SK-N-SH (cell line): ENCODE results near the gene ZNF236. TPM values are rescaled to one million over a fixed set of nuclear protein-coding genes. Genes with fewer than 3 reads are reported as not detected.

Source experiments
- CTCF ChIA-PET: fragments of 300-600, 350-600 bp; formaldehyde crosslinking; extraction: SDS; loops from one replicate; lab custom pipeline; 2021; lab: Yijun Ruan, JAX
- POLR2A ChIA-PET: fragments of 350-600 bp; sonication (Branson Sonifier 250); formaldehyde crosslinking; extraction: SDS; loops from one replicate; lab custom pipeline; 2020; ENCODE audit warnings: antibody characterized with exemption, inconsistent platforms; lab: Yijun Ruan, JAX
- DNase-seq: peaks from one replicate; pipeline ENCODE4 v3.0.0; 2012
- H2AFZ ChIP-seq: fragments of 200-600 bp; sonication (generic); 2 replicates; pipeline ENCODE4 v1.8.1; 2016; ENCODE audit warnings: antibody characterized with exemption, mild to moderate bottlenecking, low read depth
- H3F3A ChIP-seq: fragments of 200-600 bp; sonication (generic); replicated peaks from 2 replicates; pipeline ENCODE3; 2016; ENCODE audit warnings: antibody characterized with exemption, mild to moderate bottlenecking; ENCODE audit not compliant: insufficient read depth
- H3K27ac ChIP-seq, 2 experiments: fragments of 200-500 bp in 1 of 2; fragments of 200-600 bp in 1 of 2; sonication (Bioruptor generic) in 1 of 2; sonication (generic), shearing (Covaris generic) in 1 of 2; 2 replicates each; pipeline versions ENCODE4 v1.5.1 to v1.6.1; 2014 to 2016; ENCODE audit warnings: low read depth in 2 of 2, inconsistent platforms in 1 of 2, low read length in 1 of 2, mild to moderate bottlenecking in 1 of 2, mixed read lengths in 1 of 2
- H3K27me3 ChIP-seq: fragments of 200-600 bp; sonication (generic), shearing (Covaris generic); 2 replicates; pipeline ENCODE4 v1.6.1; 2016; ENCODE audit warnings: mixed run types; ENCODE audit not compliant: insufficient read depth
- H3K36me3 ChIP-seq, 2 experiments: fragments of 200-500 bp in 1 of 2; fragments of 200-600 bp in 1 of 2; sonication (Bioruptor generic) in 1 of 2; sonication (generic) in 1 of 2; replicated peaks in 1 of 2; 2 replicates each; pipeline versions ENCODE3 to v1.5.1; 2014 to 2016; ENCODE audit warnings: low read length in 1 of 2, mild to moderate bottlenecking in 1 of 2; ENCODE audit not compliant: insufficient read depth in 2 of 2, control insufficient read depth in 1 of 2
- H3K4me1 ChIP-seq, 2 experiments: fragments of 200-500 bp in 1 of 2; fragments of 200-600 bp in 1 of 2; sonication (Bioruptor generic) in 1 of 2; sonication (generic), shearing (Covaris generic) in 1 of 2; 2 replicates each; pipeline versions ENCODE4 v1.5.1 to v1.6.1; 2014 to 2016; ENCODE audit warnings: low read depth in 1 of 2, low read length in 1 of 2, mixed run types in 1 of 2; ENCODE audit not compliant: insufficient read depth in 2 of 2, control insufficient read depth in 1 of 2
- H3K4me2 ChIP-seq: fragments of 200-600 bp; sonication (generic), shearing (Covaris generic); 2 replicates; pipeline ENCODE4 v1.6.1; 2017; ENCODE audit warnings: mixed run types
- H3K4me3 ChIP-seq, 2 experiments: fragments of 200-500 bp in 1 of 2; fragments of 200-600 bp in 1 of 2; sonication (Bioruptor generic) in 1 of 2; sonication (generic), shearing (Covaris generic) in 1 of 2; 2 replicates each; pipeline versions ENCODE4 v1.5.1 to v1.8.1; 2014 to 2016; ENCODE audit warnings: low read depth in 2 of 2, inconsistent platforms in 1 of 2, low read length in 1 of 2, mild to moderate bottlenecking in 1 of 2, mixed read lengths in 1 of 2, moderate library complexity in 1 of 2
- H3K79me2 ChIP-seq: fragments of 200-600 bp; sonication (generic); 2 replicates; pipeline ENCODE4 v1.8.1; 2017; ENCODE audit warnings: mild to moderate bottlenecking; ENCODE audit not compliant: insufficient read depth
- H3K9ac ChIP-seq: fragments of 200-600 bp; sonication (generic); 2 replicates; pipeline ENCODE4 v1.6.1; 2017; ENCODE audit warnings: mixed run types
- H3K9me2 ChIP-seq: fragments of 200-600 bp; sonication (generic); 2 replicates; pipeline ENCODE4 v1.6.1; 2017; ENCODE audit warnings: mixed run types
- H3K9me3 ChIP-seq: fragments of 200-600 bp; sonication (generic); 2 replicates; pipeline ENCODE4 v1.6.1; 2017; ENCODE audit warnings: mixed run types, mild to moderate bottlenecking, moderate library complexity
- H4K20me1 ChIP-seq: fragments of 200-600 bp; sonication (generic); 2 replicates; pipeline ENCODE4 v1.6.1; 2017; ENCODE audit warnings: mild to moderate bottlenecking, mixed run types; ENCODE audit not compliant: insufficient read depth
- CHD2 ChIP-seq: fragments of 150-350 bp; IDR thresholded peaks from 2 replicates; pipeline ENCODE4 v1.6.1; 2018; ENCODE audit warnings: low read length; ENCODE audit not compliant: partially characterized antibody
- ELF1 ChIP-seq: IDR thresholded peaks from 2 replicates; pipeline ENCODE4 v1.4.0; 2012
- EZH2phosphoT487 ChIP-seq: fragments of 200-600 bp; sonication (generic); IDR thresholded peaks from 2 replicates; pipeline ENCODE4 v1.6.1; 2017; ENCODE audit warnings: low read depth, mixed run types, mild to moderate bottlenecking, antibody characterized with exemption, moderate library complexity, borderline replicate concordance
- FOSL2 ChIP-seq: IDR thresholded peaks from 2 replicates; pipeline ENCODE4 v1.4.0; 2012; ENCODE audit warnings: low read depth, mild to moderate bottlenecking, moderate library complexity, borderline replicate concordance
- FOXJ3 ChIP-seq: sonication (generic); formaldehyde crosslinking; IDR thresholded peaks from 2 replicates; pipeline ENCODE4 v1.5.1; 2020; ENCODE audit warnings: mild to moderate bottlenecking, missing genetic modification reagents
- MEF2A ChIP-seq: IDR thresholded peaks from 2 replicates; pipeline ENCODE4 v1.4.0; 2012; ENCODE audit warnings: low read depth, borderline replicate concordance
- RCOR1 ChIP-seq: fragments of 150-350 bp; IDR thresholded peaks from 2 replicates; pipeline ENCODE4 v1.6.1; 2017; ENCODE audit warnings: antibody characterized with exemption, low read length
- RFX5 ChIP-seq: IDR thresholded peaks from 2 replicates; pipeline ENCODE4 v1.6.1; 2012; ENCODE audit warnings: mild to moderate bottlenecking, improper control_type of control experiment, low read length
- SIN3A ChIP-seq: IDR thresholded peaks from 2 replicates; pipeline ENCODE4 v1.6.1; 2012; ENCODE audit warnings: low read depth, mild to moderate bottlenecking, low read length, moderate library complexity, borderline replicate concordance
- TAF1 ChIP-seq: IDR thresholded peaks from 2 replicates; pipeline ENCODE4 v1.6.1; 2012; ENCODE audit warnings: low read depth, mild to moderate bottlenecking, low read length, moderate library complexity, borderline replicate concordance
- TCF12 ChIP-seq: IDR thresholded peaks from 2 replicates; pipeline ENCODE4 v1.4.0; 2012
- TEAD4 ChIP-seq: IDR thresholded peaks from 2 replicates; pipeline ENCODE4 v1.4.0; 2012; ENCODE audit warnings: mild to moderate bottlenecking, borderline replicate concordance; ENCODE audit not compliant: insufficient read depth
- YY1 ChIP-seq: IDR thresholded peaks from 2 replicates; pipeline ENCODE4 v1.4.0; 2012; ENCODE audit warnings: low read depth, mild to moderate bottlenecking
- WGBS: methylation state at CpG from one replicate; pipeline ENCODE4 v1.1.6; 2017; ENCODE audit warnings: low lambda C conversion rate; 5-methylcytosine and 5-hydroxymethylcytosine counted together
- polyA plus RNA-seq, 3 experiments: library from polyadenylated mRNA; depleted of rRNA; stranded (reverse); fragments of >200 nt; gene quantifications; 2 replicates each; pipeline ENCODE4 v1.2.3, GENCODE V29; 2012
- TF ChIP-seq, protein P1 (sequence below): IDR thresholded peaks from 2 replicates; pipeline ENCODE4 v1.4.0; 2012; ENCODE audit warnings: low read depth, borderline replicate concordance
- TF ChIP-seq, protein P2 (sequence below): IDR thresholded peaks from 2 replicates; pipeline ENCODE4 v1.4.0; 2012; ENCODE audit warnings: low read depth, borderline replicate concordance
- TF ChIP-seq, protein P3 (sequence below): IDR thresholded peaks from 2 replicates; pipeline ENCODE4; 2012
- TF ChIP-seq, protein P4 (sequence below): fragments of 200-600 bp; sonication (generic); IDR thresholded peaks from 2 replicates; pipeline ENCODE4 v1.6.1; 2017; ENCODE audit warnings: antibody characterized with exemption, mild to moderate bottlenecking, moderate library complexity
- TF ChIP-seq, protein P5 (sequence below): IDR thresholded peaks from 2 replicates; pipeline ENCODE4 v1.6.1; 2012; ENCODE audit warnings: mild to moderate bottlenecking, low read depth, low read length, moderate library complexity

ZNF236 gene
- polyA plus RNA-seq, 1 of the 3 experiments (the other 2 are of a cell fraction), result 4.2 TPM

DNA sequence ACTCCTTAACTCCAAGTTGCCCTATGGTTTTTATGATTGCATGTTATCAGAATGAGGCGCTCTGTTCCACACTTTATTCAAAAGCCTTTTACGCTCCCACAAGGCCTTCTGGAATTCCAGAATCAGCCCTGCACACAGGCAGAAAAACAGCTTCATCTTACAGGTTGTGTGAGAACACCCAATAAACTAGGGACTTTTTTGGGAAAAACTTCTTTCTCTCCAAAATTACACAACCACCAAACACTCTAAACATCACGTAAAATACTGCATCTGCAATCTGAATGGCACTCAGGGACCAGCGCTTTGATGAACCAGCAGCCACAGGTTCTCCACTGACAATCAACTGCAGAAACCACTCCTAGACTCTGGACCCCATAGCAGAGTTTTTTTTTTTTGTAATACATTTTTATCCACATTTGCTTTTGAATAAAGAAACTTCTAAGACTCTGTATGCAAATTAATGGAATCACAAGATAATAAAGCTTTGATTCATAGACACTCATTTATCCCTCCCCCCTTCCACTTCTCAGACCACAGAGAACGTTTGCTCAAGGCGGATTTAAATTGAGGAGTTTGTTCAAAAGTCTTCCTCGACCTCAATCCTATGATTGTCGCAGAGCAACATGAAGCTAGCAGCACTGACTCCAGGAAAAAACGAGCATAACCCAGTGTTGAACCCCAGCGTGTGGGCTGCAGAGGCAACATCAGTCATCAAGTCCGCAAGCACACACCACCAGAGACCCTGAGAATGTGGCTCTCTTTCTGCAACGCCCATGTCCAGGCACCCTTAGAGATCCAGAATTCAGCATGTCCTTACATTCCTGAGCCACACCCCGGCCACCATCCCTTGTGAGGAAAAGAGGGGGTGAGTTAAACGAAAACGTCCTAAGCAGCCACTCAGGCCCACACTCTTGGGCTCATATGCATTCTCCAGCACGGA, 193.7 kb downstream of the ZNF236 start:
- H3K27me3 ChIP-seq, result no peaks in the 10 kb centered on the region
- H3K4me3 ChIP-seq, result no peak overlapping the region
- no peak overlapping the region for H2AFZ ChIP-seq
- POLR2A ChIA-PET, result no interaction called here
- no peaks in the 10 kb centered on the region for H3K9me2 ChIP-seq
- no peak overlapping the region for H3K4me2 ChIP-seq
- no peaks in the 10 kb centered on the region for H3F3A ChIP-seq
- no peaks in the 10 kb centered on the region for H3K79me2 ChIP-seq
- H3K36me3 ChIP-seq, result no peaks in the 10 kb centered on the region
- no peaks in the 10 kb centered on the region for H3K9me3 ChIP-seq
- H3K9ac ChIP-seq, result no peak overlapping the region
- WGBS, result 81% methylated on average over 15 of the region's 16 CpGs
- CTCF ChIA-PET, result interaction anchor here (1.1 to 3.2 kb wide), 2 partner anchors 15 to 33 kb away, joined by 3 to 20 read pairs; no protein-coding TSS in a partner anchor
- no peak for DNase-seq
- no peak overlapping the region for H3K27ac ChIP-seq
- H4K20me1 ChIP-seq, result no peaks in the 10 kb centered on the region
- no peak for TF ChIP-seq FOSL2
- TF ChIP-seq SIN3A, result no peak
- TF ChIP-seq, protein P1, sequence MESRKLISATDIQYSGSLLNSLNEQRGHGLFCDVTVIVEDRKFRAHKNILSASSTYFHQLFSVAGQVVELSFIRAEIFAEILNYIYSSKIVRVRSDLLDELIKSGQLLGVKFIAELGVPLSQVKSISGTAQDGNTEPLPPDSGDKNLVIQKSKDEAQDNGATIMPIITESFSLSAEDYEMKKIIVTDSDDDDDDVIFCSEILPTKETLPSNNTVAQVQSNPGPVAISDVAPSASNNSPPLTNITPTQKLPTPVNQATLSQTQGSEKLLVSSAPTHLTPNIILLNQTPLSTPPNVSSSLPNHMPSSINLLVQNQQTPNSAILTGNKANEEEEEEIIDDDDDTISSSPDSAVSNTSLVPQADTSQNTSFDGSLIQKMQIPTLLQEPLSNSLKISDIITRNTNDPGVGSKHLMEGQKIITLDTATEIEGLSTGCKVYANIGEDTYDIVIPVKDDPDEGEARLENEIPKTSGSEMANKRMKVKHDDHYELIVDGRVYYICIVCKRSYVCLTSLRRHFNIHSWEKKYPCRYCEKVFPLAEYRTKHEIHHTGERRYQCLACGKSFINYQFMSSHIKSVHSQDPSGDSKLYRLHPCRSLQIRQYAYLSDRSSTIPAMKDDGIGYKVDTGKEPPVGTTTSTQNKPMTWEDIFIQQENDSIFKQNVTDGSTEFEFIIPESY, result no peak
- no peak for TF ChIP-seq TAF1
- TF ChIP-seq, protein P2, sequence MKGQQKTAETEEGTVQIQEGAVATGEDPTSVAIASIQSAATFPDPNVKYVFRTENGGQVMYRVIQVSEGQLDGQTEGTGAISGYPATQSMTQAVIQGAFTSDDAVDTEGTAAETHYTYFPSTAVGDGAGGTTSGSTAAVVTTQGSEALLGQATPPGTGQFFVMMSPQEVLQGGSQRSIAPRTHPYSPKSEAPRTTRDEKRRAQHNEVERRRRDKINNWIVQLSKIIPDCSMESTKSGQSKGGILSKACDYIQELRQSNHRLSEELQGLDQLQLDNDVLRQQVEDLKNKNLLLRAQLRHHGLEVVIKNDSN, result no peak
- TF ChIP-seq, protein P3, sequence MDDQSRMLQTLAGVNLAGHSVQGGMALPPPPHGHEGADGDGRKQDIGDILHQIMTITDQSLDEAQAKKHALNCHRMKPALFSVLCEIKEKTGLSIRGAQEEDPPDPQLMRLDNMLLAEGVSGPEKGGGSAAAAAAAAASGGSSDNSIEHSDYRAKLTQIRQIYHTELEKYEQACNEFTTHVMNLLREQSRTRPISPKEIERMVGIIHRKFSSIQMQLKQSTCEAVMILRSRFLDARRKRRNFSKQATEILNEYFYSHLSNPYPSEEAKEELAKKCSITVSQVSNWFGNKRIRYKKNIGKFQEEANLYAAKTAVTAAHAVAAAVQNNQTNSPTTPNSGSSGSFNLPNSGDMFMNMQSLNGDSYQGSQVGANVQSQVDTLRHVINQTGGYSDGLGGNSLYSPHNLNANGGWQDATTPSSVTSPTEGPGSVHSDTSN, result no peak
- no peak for TF ChIP-seq FOXJ3
- no peak for TF ChIP-seq MEF2A
- no peak for TF ChIP-seq TCF12
- TF ChIP-seq RFX5, result no peak
- no peak for TF ChIP-seq TEAD4
- no peak for TF ChIP-seq CHD2
- no peak for TF ChIP-seq RCOR1
- no peak for TF ChIP-seq YY1
- TF ChIP-seq EZH2phosphoT487, result no peak
- TF ChIP-seq ELF1, result no peak
- TF ChIP-seq, protein P4, sequence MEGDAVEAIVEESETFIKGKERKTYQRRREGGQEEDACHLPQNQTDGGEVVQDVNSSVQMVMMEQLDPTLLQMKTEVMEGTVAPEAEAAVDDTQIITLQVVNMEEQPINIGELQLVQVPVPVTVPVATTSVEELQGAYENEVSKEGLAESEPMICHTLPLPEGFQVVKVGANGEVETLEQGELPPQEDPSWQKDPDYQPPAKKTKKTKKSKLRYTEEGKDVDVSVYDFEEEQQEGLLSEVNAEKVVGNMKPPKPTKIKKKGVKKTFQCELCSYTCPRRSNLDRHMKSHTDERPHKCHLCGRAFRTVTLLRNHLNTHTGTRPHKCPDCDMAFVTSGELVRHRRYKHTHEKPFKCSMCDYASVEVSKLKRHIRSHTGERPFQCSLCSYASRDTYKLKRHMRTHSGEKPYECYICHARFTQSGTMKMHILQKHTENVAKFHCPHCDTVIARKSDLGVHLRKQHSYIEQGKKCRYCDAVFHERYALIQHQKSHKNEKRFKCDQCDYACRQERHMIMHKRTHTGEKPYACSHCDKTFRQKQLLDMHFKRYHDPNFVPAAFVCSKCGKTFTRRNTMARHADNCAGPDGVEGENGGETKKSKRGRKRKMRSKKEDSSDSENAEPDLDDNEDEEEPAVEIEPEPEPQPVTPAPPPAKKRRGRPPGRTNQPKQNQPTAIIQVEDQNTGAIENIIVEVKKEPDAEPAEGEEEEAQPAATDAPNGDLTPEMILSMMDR, result no peak
- TF ChIP-seq, protein P5, sequence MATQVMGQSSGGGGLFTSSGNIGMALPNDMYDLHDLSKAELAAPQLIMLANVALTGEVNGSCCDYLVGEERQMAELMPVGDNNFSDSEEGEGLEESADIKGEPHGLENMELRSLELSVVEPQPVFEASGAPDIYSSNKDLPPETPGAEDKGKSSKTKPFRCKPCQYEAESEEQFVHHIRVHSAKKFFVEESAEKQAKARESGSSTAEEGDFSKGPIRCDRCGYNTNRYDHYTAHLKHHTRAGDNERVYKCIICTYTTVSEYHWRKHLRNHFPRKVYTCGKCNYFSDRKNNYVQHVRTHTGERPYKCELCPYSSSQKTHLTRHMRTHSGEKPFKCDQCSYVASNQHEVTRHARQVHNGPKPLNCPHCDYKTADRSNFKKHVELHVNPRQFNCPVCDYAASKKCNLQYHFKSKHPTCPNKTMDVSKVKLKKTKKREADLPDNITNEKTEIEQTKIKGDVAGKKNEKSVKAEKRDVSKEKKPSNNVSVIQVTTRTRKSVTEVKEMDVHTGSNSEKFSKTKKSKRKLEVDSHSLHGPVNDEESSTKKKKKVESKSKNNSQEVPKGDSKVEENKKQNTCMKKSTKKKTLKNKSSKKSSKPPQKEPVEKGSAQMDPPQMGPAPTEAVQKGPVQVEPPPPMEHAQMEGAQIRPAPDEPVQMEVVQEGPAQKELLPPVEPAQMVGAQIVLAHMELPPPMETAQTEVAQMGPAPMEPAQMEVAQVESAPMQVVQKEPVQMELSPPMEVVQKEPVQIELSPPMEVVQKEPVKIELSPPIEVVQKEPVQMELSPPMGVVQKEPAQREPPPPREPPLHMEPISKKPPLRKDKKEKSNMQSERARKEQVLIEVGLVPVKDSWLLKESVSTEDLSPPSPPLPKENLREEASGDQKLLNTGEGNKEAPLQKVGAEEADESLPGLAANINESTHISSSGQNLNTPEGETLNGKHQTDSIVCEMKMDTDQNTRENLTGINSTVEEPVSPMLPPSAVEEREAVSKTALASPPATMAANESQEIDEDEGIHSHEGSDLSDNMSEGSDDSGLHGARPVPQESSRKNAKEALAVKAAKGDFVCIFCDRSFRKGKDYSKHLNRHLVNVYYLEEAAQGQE, result no peak
- no peaks in the 10 kb centered on the region for H3K4me1 ChIP-seq
